ENCODE data around the gene FAM3C.

DNA sequence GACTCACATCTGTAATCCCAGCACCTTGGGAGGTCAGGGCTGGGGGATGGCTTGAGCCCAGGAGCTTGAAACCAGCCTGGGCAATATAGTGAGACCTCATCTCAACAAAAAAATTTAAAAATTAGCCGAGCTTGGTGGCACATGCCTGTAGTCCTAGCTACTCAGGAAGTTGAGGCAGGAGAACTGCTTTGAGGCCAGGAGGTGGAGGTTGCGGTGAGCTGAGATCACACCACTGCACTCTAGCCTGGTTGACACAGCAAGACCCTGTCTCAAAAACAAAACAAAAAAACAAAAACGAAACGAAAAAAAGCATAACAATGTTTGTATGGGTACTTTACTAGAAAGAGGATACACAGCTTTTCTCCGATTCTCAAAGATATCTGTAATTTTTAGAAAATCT lies 35.5 kb downstream of the FAM3C start:
- TF ChIP-seq, protein P1, sequence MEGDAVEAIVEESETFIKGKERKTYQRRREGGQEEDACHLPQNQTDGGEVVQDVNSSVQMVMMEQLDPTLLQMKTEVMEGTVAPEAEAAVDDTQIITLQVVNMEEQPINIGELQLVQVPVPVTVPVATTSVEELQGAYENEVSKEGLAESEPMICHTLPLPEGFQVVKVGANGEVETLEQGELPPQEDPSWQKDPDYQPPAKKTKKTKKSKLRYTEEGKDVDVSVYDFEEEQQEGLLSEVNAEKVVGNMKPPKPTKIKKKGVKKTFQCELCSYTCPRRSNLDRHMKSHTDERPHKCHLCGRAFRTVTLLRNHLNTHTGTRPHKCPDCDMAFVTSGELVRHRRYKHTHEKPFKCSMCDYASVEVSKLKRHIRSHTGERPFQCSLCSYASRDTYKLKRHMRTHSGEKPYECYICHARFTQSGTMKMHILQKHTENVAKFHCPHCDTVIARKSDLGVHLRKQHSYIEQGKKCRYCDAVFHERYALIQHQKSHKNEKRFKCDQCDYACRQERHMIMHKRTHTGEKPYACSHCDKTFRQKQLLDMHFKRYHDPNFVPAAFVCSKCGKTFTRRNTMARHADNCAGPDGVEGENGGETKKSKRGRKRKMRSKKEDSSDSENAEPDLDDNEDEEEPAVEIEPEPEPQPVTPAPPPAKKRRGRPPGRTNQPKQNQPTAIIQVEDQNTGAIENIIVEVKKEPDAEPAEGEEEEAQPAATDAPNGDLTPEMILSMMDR (IDR thresholded peaks at IDR 0.05): no peak
- no peak for TF ChIP-seq POLR2AphosphoS5 (IDR thresholded peaks at IDR 0.05)
- TF ChIP-seq POLR2A (IDR thresholded peaks at IDR 0.05): no peak

All from gastroesophageal sphincter (tissue), 3 donors.